Urinary bladder (tissue), 4 donors: ENCODE results near the gene XYLT1. TPM values are rescaled to one million over a fixed set of nuclear protein-coding genes. Genes with fewer than 3 reads are reported as not detected.

Source experiments
- DNase-seq: peaks from one replicate; pipeline ENCODE4 v3.0.0-alpha.2; 2015; ENCODE audit errors: extremely low spot score
- H3K27ac ChIP-seq: one replicate; pipeline ENCODE4 v1.5.1; 2013; ENCODE audit warnings: low read depth, mild to moderate bottlenecking, moderate library complexity
- H3K36me3 ChIP-seq: one replicate; pipeline ENCODE4 v1.6.1; 2013; ENCODE audit warnings: mild to moderate bottlenecking, moderate library complexity; ENCODE audit not compliant: insufficient read depth
- H3K4me1 ChIP-seq: one replicate; pipeline ENCODE4 v1.6.1; 2013; ENCODE audit warnings: mild to moderate bottlenecking, moderate library complexity; ENCODE audit not compliant: insufficient read depth
- H3K4me3 ChIP-seq: one replicate; pipeline ENCODE4 v1.5.1; 2013; ENCODE audit warnings: low read depth, low read length
- WGBS: extraction: QIAGEN DNeasy Blood & Tissue Kit; methylation state at CpG from one replicate; pipeline ENCODE4 v1.1.7; 2013; 5-methylcytosine and 5-hydroxymethylcytosine counted together
- polyA plus RNA-seq: library from polyadenylated mRNA; stranded (reverse); fragments of 200-250 nt; gene quantifications from one replicate; pipeline ENCODE4 v1.2.3, GENCODE V29; 2013
- small RNA-seq: library from RNA; depleted of rRNA; stranded (forward); fragments of <200 nt; gene quantifications from one replicate; pipeline ENCODE3, GENCODE V24; 2014
- total RNA-seq: library from RNA; depleted of rRNA; stranded (reverse); fragments of >200 nt; gene quantifications from one replicate; pipeline ENCODE4 v1.2.3, GENCODE V29; 2014
- donor health status: healthy with polysubstance abuse.
- donor health status: healthy.

XYLT1 gene
- total and polyA plus RNA-seq, 2 donors, result 10.1 to 13.4 TPM

DNA sequence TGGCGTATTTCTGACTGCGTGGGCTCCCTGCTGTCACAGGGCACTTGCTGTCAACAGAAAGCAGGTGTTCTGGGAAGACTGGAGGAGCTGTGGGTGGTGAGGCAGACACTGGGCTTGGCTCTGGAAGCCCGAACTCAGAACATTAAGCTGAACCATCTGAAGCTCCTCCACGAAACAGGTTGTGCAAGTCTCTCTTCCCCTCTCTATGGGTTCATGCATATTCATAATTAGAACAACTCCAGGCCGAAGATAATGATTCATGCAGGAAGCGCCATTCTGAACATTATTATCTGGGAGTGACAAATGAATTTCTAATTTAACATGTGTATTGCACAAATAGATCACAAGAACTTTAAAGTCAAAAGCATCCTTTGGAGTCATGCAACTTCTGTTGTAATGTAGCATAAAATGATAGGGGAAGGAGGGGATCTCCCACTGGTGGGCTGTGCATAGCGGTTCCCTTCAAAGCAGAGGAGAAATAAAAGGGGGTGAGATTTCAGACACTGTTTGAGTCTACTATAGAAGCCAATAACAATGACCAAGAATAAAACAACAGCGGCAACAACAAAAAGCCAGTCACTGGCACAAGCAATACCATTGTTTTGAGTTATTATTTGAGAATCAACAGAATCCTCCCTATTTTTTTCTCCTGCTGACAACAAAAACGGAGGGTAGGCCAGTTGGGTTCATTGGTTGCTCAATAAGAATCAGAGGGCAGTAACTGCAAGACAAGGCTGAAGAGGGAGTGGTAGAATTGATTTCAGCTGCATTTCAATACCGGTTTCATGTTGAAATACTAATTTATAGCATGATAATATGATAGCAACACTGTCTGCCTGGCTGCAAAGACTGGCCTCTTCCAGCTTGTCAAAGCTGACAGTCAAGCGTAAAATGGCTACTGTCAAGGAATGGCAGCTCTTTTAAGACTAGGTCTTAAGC lies 407.3 kb downstream of the XYLT1 start:
- no peak for DNase-seq
- WGBS, result 78% methylated on average over 11 of the region's 11 CpGs
- H3K4me1 ChIP-seq, result no peaks in the 10 kb centered on the region
- H3K36me3 ChIP-seq, result no peaks in the 10 kb centered on the region
- H3K4me3 ChIP-seq, result no peak overlapping the region
- H3K27ac ChIP-seq, result no peak overlapping the region

DNA sequence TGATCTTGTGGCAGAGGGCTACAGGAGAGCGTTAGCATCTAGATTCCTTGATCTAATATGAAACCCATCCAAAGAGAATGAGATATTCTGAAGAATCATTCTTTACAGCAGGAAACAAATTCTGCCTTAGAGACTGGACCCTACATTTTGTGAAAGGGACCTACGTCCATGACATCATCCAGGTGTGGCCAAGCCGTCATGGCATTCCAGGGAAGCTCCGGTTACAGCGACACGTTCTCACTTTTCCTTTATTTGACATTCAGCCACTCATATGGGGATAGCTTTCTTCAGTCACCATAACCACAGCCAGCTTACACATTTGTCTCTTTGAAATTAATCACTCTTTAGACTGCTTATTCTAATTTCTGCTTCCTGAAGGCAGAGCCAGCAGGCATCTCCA lies 408.1 kb downstream of the XYLT1 start:
- WGBS, result 74% methylated on average over 6 of the region's 6 CpGs
- H3K36me3 ChIP-seq, result no peaks in the 10 kb centered on the region
- no peak overlapping the region for H3K4me3 ChIP-seq
- DNase-seq, result no peak
- H3K27ac ChIP-seq, result no peak overlapping the region
- H3K4me1 ChIP-seq, result no peaks in the 10 kb centered on the region

DNA sequence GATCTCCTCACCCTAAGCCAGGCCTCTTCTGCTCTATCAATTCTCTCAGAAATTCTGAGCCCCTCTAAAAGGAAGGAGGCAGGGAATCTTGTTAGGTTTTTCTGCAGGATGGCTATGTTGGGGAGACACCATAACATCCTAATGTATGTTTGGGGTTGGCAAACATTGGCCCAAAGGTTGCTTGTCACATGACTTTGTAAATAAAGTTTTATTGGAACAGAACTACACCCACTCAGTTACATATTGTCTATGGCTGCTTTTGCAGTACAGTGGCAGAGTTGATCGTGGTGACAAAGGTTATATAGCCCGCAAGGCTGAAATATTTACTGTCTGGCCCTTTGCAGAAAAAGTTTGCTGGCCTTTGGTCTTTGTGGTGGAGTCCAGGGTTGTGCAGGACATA lies 409.4 kb downstream of the XYLT1 start:
- Histone ChIP-seq H3K4me3 (no peak overlapping the region), H3K27ac (no peak overlapping the region), H3K36me3 (no peaks in the 10 kb centered on the region), H3K4me1 (no peaks in the 10 kb centered on the region)
- WGBS, result 95% methylated on average over 2 of the region's 2 CpGs
- no peak for DNase-seq

DNA sequence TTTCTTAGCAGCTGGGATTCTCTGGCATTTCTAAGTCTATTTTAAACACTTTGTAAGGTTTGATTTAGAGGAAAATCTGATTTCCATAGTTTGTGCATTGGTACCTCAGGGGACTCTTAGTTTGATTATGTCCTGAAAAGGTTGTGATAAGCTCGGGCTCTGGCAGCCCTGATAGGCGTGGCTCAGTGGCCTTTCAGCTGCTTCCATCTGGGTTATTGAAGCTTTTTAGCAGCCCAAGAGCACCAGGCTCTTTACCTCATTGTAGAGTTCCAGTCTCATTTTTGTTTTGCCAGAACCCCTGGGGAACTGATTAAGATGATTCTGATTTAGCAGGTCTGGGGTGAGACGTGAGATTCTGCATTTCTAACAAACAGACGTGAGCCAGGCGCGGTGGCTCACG lies 412.3 kb downstream of the XYLT1 start:
- Histone ChIP-seq H3K4me1 (no peaks in the 10 kb centered on the region), H3K4me3 (no peak overlapping the region), H3K36me3 (no peaks in the 10 kb centered on the region), H3K27ac (no peak overlapping the region)
- WGBS, result 70% methylated on average over 7 of the region's 7 CpGs
- DNase-seq, result no peak

DNA sequence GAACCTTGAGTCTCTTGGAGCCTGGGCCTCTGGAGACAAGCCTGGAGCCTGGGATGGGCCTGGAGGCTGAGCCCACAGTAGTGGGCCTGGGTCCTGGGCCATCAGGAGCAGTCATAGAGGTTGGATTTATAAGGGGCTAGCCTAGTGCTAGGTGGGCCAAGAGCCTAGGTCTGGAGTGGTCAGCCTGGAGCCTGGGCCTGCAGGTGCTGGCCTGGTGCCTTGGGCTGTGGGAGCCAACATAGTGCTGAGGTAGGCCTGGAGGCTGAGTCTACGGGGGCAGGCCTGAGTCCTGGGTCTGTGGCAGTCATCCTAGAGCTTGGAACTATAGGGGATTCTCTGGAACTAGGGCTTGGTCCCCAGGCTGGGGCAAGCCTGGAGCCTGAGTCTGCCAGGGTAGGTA lies 414.1 kb downstream of the XYLT1 start:
- H3K36me3 ChIP-seq, result no peaks in the 10 kb centered on the region
- DNase-seq, result no peak
- H3K4me1 ChIP-seq, result no peaks in the 10 kb centered on the region
- no peak overlapping the region for H3K4me3 ChIP-seq
- H3K27ac ChIP-seq, result no peak overlapping the region
- WGBS, result 83% methylated on average over 1 of the region's 1 CpG

DNA sequence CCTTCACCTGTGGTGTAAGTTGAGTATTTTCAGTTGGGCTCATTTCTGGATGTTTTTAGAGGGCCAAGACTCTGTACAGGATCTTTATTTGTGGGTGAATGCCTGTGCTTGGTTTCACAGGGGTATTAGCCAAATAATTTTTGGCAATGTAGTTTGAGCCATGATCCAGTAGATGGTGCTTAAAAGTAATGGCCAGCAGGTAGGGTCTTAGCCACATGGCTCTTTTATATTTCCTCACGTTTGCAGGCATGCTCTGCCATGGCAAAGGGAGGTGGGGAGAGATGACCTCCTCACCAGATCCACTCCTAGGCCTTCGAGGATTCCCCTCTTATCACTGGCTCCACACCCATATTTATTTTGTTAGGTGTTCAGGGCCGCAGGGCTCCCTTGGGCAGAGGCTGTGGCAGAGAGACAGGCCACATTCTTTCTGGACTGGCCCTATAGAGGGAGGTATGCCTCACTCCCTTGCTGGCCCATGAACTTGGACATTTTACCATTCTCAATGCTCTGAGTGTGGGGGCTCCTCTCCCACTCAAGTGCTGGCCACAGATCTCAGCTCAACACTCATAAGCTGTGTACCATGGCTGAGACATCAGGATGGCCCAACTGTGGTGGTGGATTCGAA lies 417.1 kb downstream of the XYLT1 start:
- no peak overlapping the region for H3K4me3 ChIP-seq
- no peaks in the 10 kb centered on the region for H3K4me1 ChIP-seq
- no peak for DNase-seq
- H3K36me3 ChIP-seq, result no peaks in the 10 kb centered on the region
- 50% methylated on average over 4 of the region's 4 CpGs for WGBS
- no peak overlapping the region for H3K27ac ChIP-seq

Small RNA genes lying within 50 kb of the gene (small RNA-seq; reads per million reads assigned to genes)
- gene AC109446.1, result not detected
